Measurements from ENCODE around the gene GEMIN7. TPM values are rescaled to one million over a fixed set of nuclear protein-coding genes. Genes with fewer than 3 reads are reported as not detected.
"Not testable (repeated sequence)": the region's sequence is repeated elsewhere in the genome, so short reads cannot be mapped to it uniquely, and the experiment has no call there.

The GEMIN7 gene
- total RNA-seq, 1 experiment from 2014 or later = 29.6 TPM

GRCh38 chr19:45117167-45117594, 38.1 kb downstream of the GEMIN7 start:
- H3K4me3 ChIP-seq = no peak overlapping the region
- H3K27me3 ChIP-seq (ENCODE audit: insufficient read depth, low read depth) = no peaks in the 10 kb centered on the region
- H3K4me2 ChIP-seq = no peak overlapping the region
- no peak overlapping the region for H3K27ac ChIP-seq
- no TSS peak for BruUV-seq (replicated peaks)
- H3K36me3 ChIP-seq (ENCODE audit: low read depth) = no peaks in the 10 kb centered on the region
- no peaks in the 10 kb centered on the region for H3K9me3 ChIP-seq (ENCODE audit: insufficient read depth, low read depth)
- no peak overlapping the region for H2AFZ ChIP-seq
- CTCF ChIA-PET = no interaction called here
- intact Hi-C loops (cut with micrococcal nuclease; ENCODE audit: unreplicated experiment) = no loop called here
- DNase-seq = no peak
- no peak for TF ChIP-seq CTCF (conservative IDR thresholded peaks at IDR 0.05)
- TF ChIP-seq EZH2 (IDR thresholded peaks at IDR 0.05; ENCODE audit: low read depth) = no peak
- peaks cover 37% of the 10 kb centered on the region for H3K4me1 ChIP-seq (replicated peaks; ENCODE audit: insufficient read depth)
- peaks cover 4% of the 10 kb centered on the region; the same call in 1 of the 2 replicates for H3F3A ChIP-seq (ENCODE audit: insufficient read depth, low read depth)
- POLR2A ChIA-PET (ENCODE audit: unreplicated experiment) = no interaction called here
- peaks cover 63% of the 10 kb centered on the region for H4K20me1 ChIP-seq (ENCODE audit: insufficient read depth)
- no peaks in the 10 kb centered on the region for H3K9me2 ChIP-seq (ENCODE audit: insufficient read depth)
- peaks cover 89% of the 10 kb centered on the region for H3K79me2 ChIP-seq (ENCODE audit: low read depth)

GRCh38 chr19:45117671-45118070, 38.6 kb downstream of the GEMIN7 start:
- H3K4me1 ChIP-seq (replicated peaks; ENCODE audit: insufficient read depth) = peaks cover 37% of the 10 kb centered on the region
- peaks cover 9% of the 10 kb centered on the region for H3F3A ChIP-seq (ENCODE audit: insufficient read depth, low read depth)
- H4K20me1 ChIP-seq (ENCODE audit: insufficient read depth) = peaks cover 63% of the 10 kb centered on the region
- H3K27ac ChIP-seq = no peak overlapping the region
- no peak overlapping the region for H2AFZ ChIP-seq
- no peak overlapping the region for H3K4me3 ChIP-seq
- no peaks in the 10 kb centered on the region for H3K27me3 ChIP-seq (ENCODE audit: insufficient read depth, low read depth)
- no peaks in the 10 kb centered on the region for H3K36me3 ChIP-seq (ENCODE audit: low read depth)
- H3K79me2 ChIP-seq (ENCODE audit: low read depth) = peaks cover 84% of the 10 kb centered on the region
- intact Hi-C loops (cut with micrococcal nuclease; ENCODE audit: unreplicated experiment) = no loop called here
- H3K9me2 ChIP-seq (ENCODE audit: insufficient read depth) = no peaks in the 10 kb centered on the region
- H3K4me2 ChIP-seq = no peak overlapping the region
- ChIA-PET CTCF (no interaction called here), POLR2A (ENCODE audit: unreplicated experiment) (no interaction called here)
- BruUV-seq (replicated peaks) = no TSS peak
- H3K9me3 ChIP-seq (ENCODE audit: insufficient read depth, low read depth) = no peaks in the 10 kb centered on the region
- no peak for DNase-seq
- TF ChIP-seq EZH2 (IDR thresholded peaks at IDR 0.05; ENCODE audit: low read depth) = no peak
- TF ChIP-seq CTCF (conservative IDR thresholded peaks at IDR 0.05) = no peak

GRCh38 chr19:45118106-45118505, 39.0 kb downstream of the GEMIN7 start:
- peaks cover 37% of the 10 kb centered on the region for H3K4me1 ChIP-seq (replicated peaks; ENCODE audit: insufficient read depth)
- ChIA-PET CTCF (no interaction called here), POLR2A (ENCODE audit: unreplicated experiment) (no interaction called here)
- no peak for DNase-seq
- no peaks in the 10 kb centered on the region for H3K27me3 ChIP-seq (ENCODE audit: insufficient read depth, low read depth)
- peaks cover 80% of the 10 kb centered on the region for H3K79me2 ChIP-seq (ENCODE audit: low read depth)
- H2AFZ ChIP-seq = no peak overlapping the region
- H4K20me1 ChIP-seq (ENCODE audit: insufficient read depth) = peaks cover 63% of the 10 kb centered on the region
- peaks cover 13% of the 10 kb centered on the region for H3F3A ChIP-seq (ENCODE audit: insufficient read depth, low read depth)
- no peaks in the 10 kb centered on the region for H3K9me3 ChIP-seq (ENCODE audit: insufficient read depth, low read depth)
- no peak overlapping the region for H3K4me3 ChIP-seq
- no peak for TF ChIP-seq EZH2 (IDR thresholded peaks at IDR 0.05; ENCODE audit: low read depth)
- TF ChIP-seq CTCF (conservative IDR thresholded peaks at IDR 0.05) = no peak
- no peaks in the 10 kb centered on the region for H3K36me3 ChIP-seq (ENCODE audit: low read depth)
- H3K9me2 ChIP-seq (ENCODE audit: insufficient read depth) = no peaks in the 10 kb centered on the region
- no peak overlapping the region for H3K27ac ChIP-seq
- no TSS peak for BruUV-seq (replicated peaks)
- intact Hi-C loops (cut with micrococcal nuclease; ENCODE audit: unreplicated experiment) = no loop called here
- H3K4me2 ChIP-seq = no peak overlapping the region

GRCh38 chr19:45118591-45119355, 39.7 kb downstream of the GEMIN7 start:
- peaks cover 74% of the 10 kb centered on the region for H3K79me2 ChIP-seq (ENCODE audit: low read depth)
- CTCF ChIA-PET; H3K9me3 ChIP-seq (ENCODE audit: insufficient read depth, low read depth); H3K9me2 ChIP-seq (ENCODE audit: insufficient read depth); H3K27me3 ChIP-seq (ENCODE audit: insufficient read depth, low read depth); DNase-seq; H3K27ac ChIP-seq; H3K4me3 ChIP-seq; POLR2A ChIA-PET (ENCODE audit: unreplicated experiment); H3K36me3 ChIP-seq (ENCODE audit: low read depth); H2AFZ ChIP-seq; intact Hi-C loops (cut with micrococcal nuclease; ENCODE audit: unreplicated experiment); BruUV-seq (replicated peaks); H3K4me2 ChIP-seq: not testable (repeated sequence)
- peaks cover 60% of the 10 kb centered on the region for H4K20me1 ChIP-seq (ENCODE audit: insufficient read depth)
- H3F3A ChIP-seq (ENCODE audit: insufficient read depth, low read depth) = peaks cover 20% of the 10 kb centered on the region
- peaks cover 37% of the 10 kb centered on the region for H3K4me1 ChIP-seq (replicated peaks; ENCODE audit: insufficient read depth)
